ENCODE results near the gene COL8A1. TPM values are rescaled to one million over a fixed set of nuclear protein-coding genes. Genes with fewer than 3 reads are reported as not detected.

COL8A1 gene
- total RNA-seq, 1 experiment from 2014 or later = 0.07 TPM

- peaks cover 63% of the 10 kb centered on the region for H3K27me3 ChIP-seq (ENCODE audit: insufficient read depth, low read length)
- ChIA-PET CTCF (interaction anchor here (1.0 to 1.4 kb wide), 3 partner anchors 36 to 46 kb away, joined by 3 read pairs; partner anchors contain the start of gene COL8A1), RAD21 (ENCODE audit: low non-redundant PET in 1 of 2, low total read pairs in 2 of 2, uncharacterized antibody in 2 of 2, unreplicated experiment in 2 of 2) (no interaction called here), POLR2A (no interaction called here)
- no peak overlapping the region for H3K4me3 ChIP-seq (replicated peaks in 1 of 2; ENCODE audit: low read depth in 1 of 2, low read length in 2 of 2)
- no peaks in the 10 kb centered on the region for H4K20me1 ChIP-seq (ENCODE audit: insufficient read depth)
- BruUV-seq (replicated peaks) = no TSS peak
- H3K4me2 ChIP-seq (ENCODE audit: low read length) = no peak overlapping the region
- ATAC-seq = no peak
- H3K9ac ChIP-seq (ENCODE audit: low read length) = no peak overlapping the region
- no peaks in the 10 kb centered on the region for H3K36me3 ChIP-seq (ENCODE audit: control insufficient read depth in 1 of 2, insufficient read depth in 2 of 2, low read length in 2 of 2)
- H3K4me1 ChIP-seq (ENCODE audit: control insufficient read depth in 1 of 2, insufficient read depth in 2 of 2, low read length in 2 of 2) = no peaks in the 10 kb centered on the region
- intact Hi-C loops (cut with micrococcal nuclease) = no loop called here
- H3K79me2 ChIP-seq (ENCODE audit: insufficient read depth, low read length) = no peaks in the 10 kb centered on the region
- TF ChIP-seq SIN3A (IDR thresholded peaks at IDR 0.05; ENCODE audit: low read depth) (no peak), CTCF (IDR thresholded peaks at IDR 0.05 in 2 of 3, conservative IDR thresholded peaks at IDR 0.05 in 1 of 3; ENCODE audit: borderline replicate concordance in 1 of 3, insufficient read depth in 1 of 3, low read depth in 2 of 3, low read length in 2 of 3) (no peak)
- TF ChIP-seq, protein P1, sequence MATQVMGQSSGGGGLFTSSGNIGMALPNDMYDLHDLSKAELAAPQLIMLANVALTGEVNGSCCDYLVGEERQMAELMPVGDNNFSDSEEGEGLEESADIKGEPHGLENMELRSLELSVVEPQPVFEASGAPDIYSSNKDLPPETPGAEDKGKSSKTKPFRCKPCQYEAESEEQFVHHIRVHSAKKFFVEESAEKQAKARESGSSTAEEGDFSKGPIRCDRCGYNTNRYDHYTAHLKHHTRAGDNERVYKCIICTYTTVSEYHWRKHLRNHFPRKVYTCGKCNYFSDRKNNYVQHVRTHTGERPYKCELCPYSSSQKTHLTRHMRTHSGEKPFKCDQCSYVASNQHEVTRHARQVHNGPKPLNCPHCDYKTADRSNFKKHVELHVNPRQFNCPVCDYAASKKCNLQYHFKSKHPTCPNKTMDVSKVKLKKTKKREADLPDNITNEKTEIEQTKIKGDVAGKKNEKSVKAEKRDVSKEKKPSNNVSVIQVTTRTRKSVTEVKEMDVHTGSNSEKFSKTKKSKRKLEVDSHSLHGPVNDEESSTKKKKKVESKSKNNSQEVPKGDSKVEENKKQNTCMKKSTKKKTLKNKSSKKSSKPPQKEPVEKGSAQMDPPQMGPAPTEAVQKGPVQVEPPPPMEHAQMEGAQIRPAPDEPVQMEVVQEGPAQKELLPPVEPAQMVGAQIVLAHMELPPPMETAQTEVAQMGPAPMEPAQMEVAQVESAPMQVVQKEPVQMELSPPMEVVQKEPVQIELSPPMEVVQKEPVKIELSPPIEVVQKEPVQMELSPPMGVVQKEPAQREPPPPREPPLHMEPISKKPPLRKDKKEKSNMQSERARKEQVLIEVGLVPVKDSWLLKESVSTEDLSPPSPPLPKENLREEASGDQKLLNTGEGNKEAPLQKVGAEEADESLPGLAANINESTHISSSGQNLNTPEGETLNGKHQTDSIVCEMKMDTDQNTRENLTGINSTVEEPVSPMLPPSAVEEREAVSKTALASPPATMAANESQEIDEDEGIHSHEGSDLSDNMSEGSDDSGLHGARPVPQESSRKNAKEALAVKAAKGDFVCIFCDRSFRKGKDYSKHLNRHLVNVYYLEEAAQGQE (IDR thresholded peaks at IDR 0.05; ENCODE audit: low read depth) = no peak
- DNase-seq (ENCODE audit: low read depth, low spot score) = no peak
- no peaks in the 10 kb centered on the region for H3K9me3 ChIP-seq (ENCODE audit: control insufficient read depth in 1 of 2, insufficient read depth in 1 of 2, low read depth in 1 of 2, low read length in 2 of 2)
- H2AFZ ChIP-seq (ENCODE audit: low read depth, low read length, poor library complexity, severe bottlenecking) = no peak overlapping the region
- no peaks in the 10 kb centered on the region for H3K9me2 ChIP-seq (ENCODE audit: insufficient read depth)
- no peak overlapping the region for H3K27ac ChIP-seq (ENCODE audit: low read depth, low read length)
Observed at GRCh38 chr3:99683465-99683864, 45.1 kb downstream of the COL8A1 start.

Data from HCT116 (cell line).